ENCODE results near the gene KHK.

GRCh38 chr2:27041752-27042151 is 44.8 kb upstream of the KHK start:
- TF ChIP-seq CTCF (IDR thresholded peaks at IDR 0.05) (no peak), POLR2A (IDR thresholded peaks at IDR 0.05) (no peak)
